GM18520 (cell line): ENCODE data around the gene ARID1B.
"Not testable (repeated sequence)": the region's sequence is repeated elsewhere in the genome, so short reads cannot be mapped to it uniquely, and the experiment has no call there.

ENCODE experiments used
- ATAC-seq: cut with Tn5 transposase; IDR thresholded peaks from one replicate; pipeline ENCODE4 v1.9.1; 2021; ENCODE audit not compliant: unreplicated experiment

Gene ARID1B

GRCh38 chr6:157017861-157018260 lies 240.7 kb downstream of the ARID1B start:
- ATAC-seq = no peak

- no peak for ATAC-seq
These were observed 242.0 kb downstream of the ARID1B start for GRCh38 chr6:157019115-157019641.

GRCh38 chr6:157019733-157020132 lies 242.6 kb downstream of the ARID1B start:
- ATAC-seq = no peak

- no peak for ATAC-seq
These were observed 243.2 kb downstream of the ARID1B start for GRCh38 chr6:157020398-157020797.

- peak; percentile 27 for ATAC-seq
These were observed 243.7 kb downstream of the ARID1B start for GRCh38 chr6:157020881-157021343.

- ATAC-seq = peak; percentile 75
These were observed 244.3 kb downstream of the ARID1B start for GRCh38 chr6:157021344-157021992.

GRCh38 chr6:157021993-157022740 lies 245.0 kb downstream of the ARID1B start:
- peak; percentile 18 for ATAC-seq

GRCh38 chr6:157023958-157024357 lies 246.8 kb downstream of the ARID1B start:
- no peak for ATAC-seq

- no peak for ATAC-seq
These were observed 247.6 kb downstream of the ARID1B start for GRCh38 chr6:157024745-157025144.

GRCh38 chr6:157025437-157025836 lies 248.3 kb downstream of the ARID1B start:
- no peak for ATAC-seq

GRCh38 chr6:157029980-157030690 lies 253.0 kb downstream of the ARID1B start:
- no peak for ATAC-seq

GRCh38 chr6:157030755-157031154 lies 253.6 kb downstream of the ARID1B start:
- ATAC-seq = no peak

GRCh38 chr6:157032923-157033322 lies 255.7 kb downstream of the ARID1B start:
- no peak for ATAC-seq

GRCh38 chr6:157033428-157034140 lies 256.4 kb downstream of the ARID1B start:
- ATAC-seq = no peak

GRCh38 chr6:157034436-157035230 lies 257.5 kb downstream of the ARID1B start:
- no peak for ATAC-seq

GRCh38 chr6:157035546-157035945 lies 258.4 kb downstream of the ARID1B start:
- no peak for ATAC-seq

- no peak for ATAC-seq
These were observed 259.1 kb downstream of the ARID1B start for GRCh38 chr6:157036245-157036711.

GRCh38 chr6:157037165-157037564 lies 260.0 kb downstream of the ARID1B start:
- ATAC-seq = no peak

GRCh38 chr6:157038610-157039009 lies 261.4 kb downstream of the ARID1B start:
- ATAC-seq = no peak

- ATAC-seq = not testable (repeated sequence)
These were observed 262.5 kb downstream of the ARID1B start for GRCh38 chr6:157039639-157040038.
